NCI-H1417 treated with DMSO at 0.1 percent for 48 hours (cell line): ENCODE results near the gene ANKRD37.
A peak's percentile ranks its signal among the peaks of the same experiment; 100 is the strongest.

ENCODE experiments used
- DNase-seq: peaks from one replicate; lab custom pipeline; 2025; lab: John Stamatoyannopoulos, UW

Gene ANKRD37

DNA sequence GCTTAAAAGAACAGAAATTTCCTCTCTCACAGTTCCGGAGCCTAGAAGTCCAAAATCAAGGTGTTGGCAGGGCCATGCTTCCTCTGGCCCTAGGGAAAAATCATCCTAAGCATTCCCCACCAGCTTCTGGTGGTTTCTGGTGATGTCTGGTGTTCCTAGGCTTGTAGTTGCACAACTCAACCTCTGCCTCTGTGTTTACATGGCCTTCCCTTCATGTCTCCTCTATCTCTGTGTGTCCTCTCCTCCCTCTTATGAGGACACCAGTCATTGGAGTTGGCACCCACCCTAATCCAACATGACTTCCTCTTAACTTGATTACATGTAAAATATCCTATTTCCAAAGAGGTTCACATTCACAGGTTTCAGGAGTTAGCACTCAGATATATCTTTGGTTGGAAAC lies 16.3 kb upstream of the ANKRD37 start:
- no peak for DNase-seq

DNA sequence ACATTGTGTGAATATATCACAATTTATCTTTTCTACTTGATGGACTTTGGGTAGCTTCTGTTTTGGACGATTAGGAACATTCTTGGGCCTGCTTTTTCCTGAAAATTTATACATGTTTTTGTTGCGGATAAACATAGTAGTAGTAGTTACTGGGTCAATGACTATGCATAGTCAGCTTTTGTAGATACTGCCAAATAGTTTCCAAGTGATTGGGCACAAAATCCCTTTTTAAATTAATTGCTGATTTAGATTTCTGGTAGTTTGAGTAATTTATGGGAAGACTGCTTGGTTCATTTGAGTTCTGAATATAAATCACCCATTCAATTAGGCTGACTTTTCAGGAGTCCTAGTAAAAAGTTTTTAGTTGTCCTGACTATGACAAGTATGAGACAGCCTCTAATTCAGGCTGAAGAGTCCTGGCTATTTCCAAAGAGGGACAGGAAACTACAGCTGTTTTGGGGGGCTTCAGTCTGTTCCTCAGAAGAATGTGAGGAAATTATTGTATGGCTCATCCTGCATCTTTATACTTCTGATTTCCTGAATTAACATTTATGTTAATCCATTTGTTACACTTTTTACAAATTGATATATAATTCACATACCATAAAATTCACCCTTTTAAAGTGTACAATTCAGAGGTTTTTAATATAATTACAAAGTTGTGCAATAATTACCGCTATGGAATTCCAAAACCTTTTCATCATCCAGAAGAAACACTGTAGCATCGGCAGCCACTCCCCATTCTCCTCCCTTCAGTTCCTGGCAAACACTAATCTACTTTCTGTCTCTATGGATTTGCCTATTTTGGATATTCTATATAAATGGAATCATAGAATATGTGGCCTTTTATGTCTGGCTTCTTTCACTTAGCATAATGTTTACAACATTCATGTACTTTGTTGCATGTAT lies 15.1 kb upstream of the ANKRD37 start:
- DNase-seq: no peak

DNA sequence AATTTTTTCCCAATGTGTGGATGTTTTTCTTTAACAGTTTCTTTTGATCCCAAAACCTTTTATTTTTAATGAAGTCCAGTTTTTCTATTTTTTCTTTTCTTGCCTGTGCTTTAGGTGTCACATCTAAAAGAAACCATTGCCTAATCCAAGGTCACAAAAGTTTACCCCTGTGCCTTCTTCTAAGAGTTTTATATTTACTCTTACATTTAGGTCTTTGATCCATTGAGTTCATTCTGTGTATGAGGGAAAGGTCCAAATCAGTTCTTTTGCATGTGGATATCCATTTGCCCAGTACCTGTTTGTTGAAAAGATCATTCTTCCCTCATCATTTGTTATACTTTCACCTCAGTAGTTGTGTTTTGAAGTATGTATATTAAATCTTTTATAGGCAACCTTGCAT lies 13.9 kb upstream of the ANKRD37 start:
- no peak for DNase-seq

DNA sequence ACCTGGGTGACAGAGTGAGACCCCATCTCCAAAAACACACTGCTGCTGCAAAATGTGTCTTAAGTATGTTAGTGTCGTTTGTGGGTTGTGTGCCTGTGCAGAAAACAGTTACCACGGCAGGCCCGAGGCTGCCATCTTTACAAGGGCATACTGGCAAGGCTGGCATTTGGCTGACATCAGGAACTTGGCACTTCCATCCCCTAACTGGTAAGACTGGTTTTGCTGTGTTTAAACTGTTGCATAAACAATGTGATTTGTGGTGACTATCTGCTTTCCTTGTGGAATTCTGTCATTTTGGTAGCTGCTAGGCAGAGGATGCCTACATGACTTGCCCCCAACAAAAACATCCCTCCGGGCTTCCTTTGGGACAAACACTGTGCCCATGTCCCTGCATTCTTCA lies 13.2 kb upstream of the ANKRD37 start:
- DNase-seq: no peak

DNA sequence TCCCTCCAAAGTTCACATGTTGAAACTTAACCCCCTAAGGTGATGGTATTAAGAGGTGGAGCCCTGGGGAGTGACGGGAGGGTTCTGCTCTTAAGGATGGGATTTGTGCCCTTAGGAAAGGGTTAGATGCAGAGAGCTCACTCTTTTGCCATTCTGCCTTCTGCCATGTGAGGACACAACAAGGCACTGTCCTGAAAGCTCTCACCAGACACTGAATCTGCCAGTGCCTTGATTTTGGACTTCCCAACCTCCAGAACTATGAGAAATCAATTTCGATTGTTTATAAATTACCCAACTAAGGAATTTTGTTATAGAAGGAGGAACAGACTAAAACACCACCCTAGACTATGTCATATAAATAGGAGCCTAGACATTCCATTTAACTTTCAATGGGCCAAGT lies 12.6 kb upstream of the ANKRD37 start:
- no peak for DNase-seq

DNA sequence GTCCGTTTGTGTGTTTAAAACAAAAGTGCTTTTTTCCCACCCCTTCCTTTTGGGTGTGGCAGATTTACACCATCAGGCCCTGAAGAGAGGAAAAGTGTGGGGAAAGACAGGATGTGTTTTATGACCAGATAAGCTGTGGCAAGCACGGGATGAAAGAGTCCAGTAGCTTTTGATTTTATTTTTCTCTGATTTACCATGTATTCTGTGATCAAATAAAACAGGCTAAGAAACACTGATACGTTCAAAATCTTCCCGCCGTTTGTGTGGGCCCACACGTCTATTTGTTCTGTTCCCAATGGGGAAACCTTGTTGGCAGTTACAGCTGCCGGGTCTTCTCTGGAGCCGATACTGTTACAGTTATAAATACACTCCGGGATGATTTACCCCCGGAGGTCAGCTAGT lies 11.7 kb upstream of the ANKRD37 start:
- no peak for DNase-seq

DNA sequence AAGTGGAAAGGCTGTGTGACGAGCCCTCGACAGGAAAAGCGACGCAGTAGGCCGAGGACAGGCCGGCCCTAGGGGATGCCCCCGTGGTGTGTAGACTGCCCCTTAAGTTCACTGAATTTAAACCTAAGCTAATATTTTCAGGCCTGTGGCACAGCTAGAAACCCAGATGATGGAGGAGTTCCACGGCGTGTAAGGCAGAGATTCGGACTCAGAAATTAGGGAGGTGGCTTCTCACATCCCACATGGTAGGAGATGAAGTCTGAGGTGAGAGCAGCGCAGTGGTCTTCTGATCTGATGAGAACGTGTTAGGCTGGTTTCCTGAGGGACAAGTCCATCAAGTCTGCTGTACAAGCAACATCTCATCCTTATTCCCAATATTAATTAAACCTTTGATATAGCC lies 8.7 kb upstream of the ANKRD37 start:
- no peak for DNase-seq

DNA sequence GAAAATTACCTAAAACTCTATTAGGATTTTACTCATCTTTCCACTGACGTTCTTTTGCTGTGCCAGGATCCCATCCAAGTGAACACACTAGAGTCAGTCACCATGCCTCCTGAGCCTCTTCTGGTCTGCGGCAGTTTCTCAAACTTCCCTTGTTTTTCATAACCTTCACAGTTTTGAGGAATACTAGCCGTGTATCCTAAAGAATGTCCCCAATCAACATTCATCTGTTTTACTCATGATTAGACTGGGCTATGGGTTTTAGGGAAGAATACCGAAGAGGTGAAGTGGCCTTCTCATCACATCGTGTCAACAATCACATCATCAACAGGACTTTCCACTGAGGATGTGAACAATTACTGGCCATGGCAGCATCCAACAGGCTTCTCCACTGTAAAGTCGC lies 5.7 kb upstream of the ANKRD37 start:
- no peak for DNase-seq

DNA sequence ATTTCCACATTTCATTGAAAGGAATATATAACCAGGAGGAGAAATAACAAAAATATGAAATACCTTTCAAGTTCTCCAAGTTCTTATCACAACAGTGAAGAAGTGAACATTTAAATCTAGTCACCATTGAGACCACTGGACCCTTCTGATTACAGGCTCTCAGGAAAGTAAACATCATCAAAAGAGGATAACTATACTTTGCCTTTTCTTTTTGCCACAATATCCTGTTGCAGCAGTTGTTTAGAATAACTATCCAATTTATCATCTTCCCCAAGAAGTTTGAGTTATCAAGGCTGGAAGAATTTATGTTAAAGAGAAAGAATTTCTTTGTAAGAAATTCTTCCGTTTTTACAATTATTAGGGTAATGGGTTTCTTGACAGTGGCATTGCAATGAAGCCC lies 4.5 kb upstream of the ANKRD37 start:
- no peak for DNase-seq

DNA sequence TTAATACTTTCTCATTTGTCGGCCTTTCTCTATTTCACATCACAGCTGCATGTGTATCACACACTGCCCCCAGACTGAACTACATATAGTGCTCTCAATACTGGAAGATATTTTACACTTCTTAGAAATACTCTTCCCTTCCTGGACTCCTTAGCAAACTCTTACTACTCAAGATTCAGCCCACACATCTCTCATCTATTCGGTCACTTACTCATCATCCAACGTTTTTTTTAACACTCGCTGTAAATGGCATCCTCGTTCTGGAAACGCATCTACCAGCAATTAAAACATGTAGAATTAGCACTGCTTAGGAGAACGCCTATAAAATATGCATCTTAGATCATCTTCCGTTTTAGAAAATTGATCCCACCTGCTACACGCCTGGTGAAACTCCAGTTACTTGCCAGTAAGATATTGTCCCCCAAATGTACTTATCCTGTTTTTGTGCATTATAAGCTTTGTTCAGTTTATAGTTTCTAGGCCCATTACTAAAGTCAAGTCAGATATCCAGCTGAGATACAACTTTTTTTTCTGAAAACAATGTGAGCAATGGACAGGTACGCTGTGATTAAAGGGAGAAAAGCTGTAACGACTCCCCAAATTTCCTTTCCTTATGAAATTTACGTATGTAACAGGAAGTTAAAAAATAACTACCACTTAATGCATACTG lies 1.9 kb upstream of the ANKRD37 start:
- DNase-seq: no peak

DNA sequence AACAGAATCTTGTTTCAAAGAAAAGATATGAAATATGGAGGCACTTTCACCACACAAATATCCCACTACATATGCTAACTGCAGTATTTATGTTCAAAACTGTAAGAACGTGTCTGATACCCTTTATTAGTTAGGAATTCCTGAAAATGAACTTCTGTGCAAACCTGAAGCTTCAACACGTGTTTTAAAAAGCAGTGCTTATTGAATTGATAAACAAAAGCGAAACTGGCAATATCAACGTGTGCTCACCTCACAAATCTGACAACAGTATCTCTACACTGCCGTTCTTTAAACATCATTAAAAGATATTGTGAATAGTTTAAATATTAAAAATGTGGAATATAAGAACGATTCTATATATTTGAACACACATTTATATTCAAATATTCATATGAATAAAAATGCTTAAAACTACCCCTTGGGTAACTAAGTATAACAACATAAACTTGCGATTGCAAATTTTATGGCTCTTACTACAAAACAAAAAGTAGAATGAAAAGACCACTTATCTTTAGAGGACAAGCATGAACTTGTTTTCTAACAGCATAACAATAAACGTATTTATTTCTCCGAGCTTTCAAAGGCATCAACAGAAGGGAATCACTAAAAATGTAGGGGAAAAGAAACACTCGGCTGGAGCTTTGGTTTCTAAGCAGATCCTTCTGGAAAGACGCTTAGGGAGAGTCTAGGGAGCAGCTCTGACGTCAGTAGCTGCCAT lies 1.2 kb upstream of the ANKRD37 start, which contains the start of gene LRP2BP:
TSS of gene LRP2BP (minus strand) at position 687 of the 718 bp plus-strand sequence. CDS start 17,738 bp downstream, outside the sequence.
- no peak for DNase-seq

DNA sequence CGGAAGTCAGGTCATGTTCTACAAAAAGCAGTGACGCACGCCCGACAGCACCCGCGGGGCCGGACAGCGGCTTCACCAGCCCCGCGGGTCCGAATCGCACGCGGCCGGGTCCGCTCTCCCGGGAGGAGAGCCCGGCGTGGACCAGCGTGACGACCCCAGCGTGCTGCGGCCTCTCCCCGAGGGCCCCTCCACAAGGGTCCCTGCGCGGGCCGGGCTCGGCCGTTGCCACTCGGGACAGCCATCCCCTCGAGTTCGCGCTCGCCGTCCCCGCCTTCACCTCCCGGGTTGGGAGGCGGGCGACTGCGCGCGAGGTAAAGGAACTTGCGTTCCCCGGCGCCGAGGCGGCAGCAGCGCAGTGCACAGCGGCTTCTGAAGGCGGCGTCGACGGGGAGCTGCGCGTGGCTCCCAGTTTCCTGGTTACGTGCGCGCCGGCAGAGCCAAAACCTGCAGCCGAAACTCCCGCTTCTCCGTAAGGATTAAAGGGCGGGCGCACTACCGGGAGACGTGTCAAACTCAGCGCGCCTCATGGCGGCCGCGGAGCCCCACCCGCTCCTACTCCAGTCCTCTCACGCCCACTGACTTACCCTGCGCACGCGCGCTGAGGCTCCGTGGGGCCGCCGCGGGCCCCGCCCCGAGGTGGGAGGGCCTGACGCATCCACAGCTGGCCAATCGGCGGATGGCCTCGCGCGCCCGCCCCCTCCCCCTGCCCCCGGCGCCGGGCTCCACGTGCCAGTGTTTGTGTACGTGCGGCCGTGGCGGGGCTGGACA lies 501 bp upstream of the ANKRD37 start:
- DNase-seq: peak; percentile 71

DNA sequence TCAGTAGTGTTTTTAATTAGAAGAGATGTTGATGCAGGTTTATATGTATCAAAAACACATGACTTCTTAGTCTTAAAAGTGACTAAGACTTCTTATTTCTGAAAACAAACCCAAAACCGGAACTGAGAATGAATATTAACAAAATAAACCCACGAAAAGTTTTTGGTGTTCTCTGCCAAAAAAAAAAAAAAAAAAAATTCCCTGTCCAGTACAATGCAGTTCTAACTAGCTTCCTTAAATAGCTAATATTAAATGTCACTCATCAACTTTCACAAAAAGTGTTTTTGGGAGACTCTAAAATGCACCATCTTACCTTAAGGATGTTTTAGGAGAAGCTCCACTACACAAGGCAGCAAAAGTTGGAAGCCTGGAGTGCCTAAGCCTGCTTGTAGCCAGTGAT lies 2.0 kb downstream of the ANKRD37 start:
- DNase-seq: no peak

DNA sequence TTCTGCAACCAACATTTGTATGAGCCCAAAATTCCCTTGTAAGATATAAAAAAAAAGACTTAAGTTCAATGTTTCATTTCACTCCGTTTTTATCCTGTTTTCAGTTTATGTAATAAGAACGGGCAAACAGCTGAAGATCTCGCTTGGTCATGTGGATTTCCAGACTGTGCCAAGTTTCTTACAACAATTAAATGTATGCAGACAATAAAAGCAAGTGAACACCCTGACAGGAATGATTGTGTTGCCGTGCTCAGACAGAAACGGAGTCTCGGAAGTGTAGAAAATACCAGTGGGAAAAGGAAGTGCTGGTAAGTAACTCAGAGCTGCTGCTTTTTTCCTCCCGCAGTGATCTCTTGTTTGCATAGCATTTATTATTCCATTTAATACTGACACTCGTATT lies 2.8 kb downstream of the ANKRD37 start:
- DNase-seq: no peak

DNA sequence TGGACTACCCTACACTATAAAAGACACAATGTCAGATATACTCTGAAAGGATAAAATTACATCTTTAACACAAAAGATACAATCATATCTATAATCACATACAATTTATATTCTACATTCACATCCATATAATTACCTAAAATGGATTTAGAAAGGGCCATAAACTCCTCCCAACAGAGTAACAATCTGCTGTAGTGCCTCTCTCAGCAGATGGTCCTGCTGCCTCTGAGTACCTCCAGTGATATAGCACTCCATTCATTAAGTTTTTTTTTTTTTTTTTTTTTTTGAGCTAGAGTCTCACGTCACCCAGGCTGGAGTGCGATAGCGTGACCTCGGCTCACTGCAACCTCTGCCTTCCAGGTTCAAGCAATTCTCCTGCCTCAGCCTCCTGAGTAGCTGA lies 7.4 kb downstream of the ANKRD37 start:
- DNase-seq: no peak

DNA sequence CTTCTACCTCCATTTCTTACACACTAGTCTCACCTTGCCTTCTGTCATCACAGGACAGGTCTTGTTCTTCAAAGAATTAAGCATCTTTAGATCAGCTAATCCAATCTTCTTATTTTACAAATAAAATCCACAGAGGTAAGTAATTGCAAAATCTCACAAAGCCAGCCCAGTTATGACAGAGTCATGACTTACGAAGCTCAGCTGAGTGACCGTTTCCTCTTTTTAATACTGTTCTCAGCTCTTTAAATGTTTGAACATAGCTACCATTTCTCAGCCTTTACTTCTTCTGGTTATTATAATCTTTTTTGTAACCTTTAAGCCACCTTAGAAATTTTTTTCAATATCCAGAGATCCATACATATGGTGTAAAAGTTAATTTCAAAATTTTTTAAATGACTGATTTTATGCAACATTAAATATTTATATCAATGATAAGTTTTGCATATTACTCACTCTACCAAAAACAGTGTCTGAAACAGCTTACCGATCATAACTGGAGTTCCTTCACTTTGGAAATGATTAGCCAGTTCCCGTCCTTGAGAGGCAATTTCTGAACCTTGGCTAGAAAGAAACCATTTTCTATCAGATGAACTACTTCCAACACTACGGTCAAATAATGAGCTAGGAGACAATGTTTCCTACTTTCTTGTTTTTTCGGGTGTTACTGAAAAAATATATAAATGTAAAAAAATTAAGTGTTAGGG lies 8.8 kb downstream of the ANKRD37 start:
- DNase-seq: no peak

DNA sequence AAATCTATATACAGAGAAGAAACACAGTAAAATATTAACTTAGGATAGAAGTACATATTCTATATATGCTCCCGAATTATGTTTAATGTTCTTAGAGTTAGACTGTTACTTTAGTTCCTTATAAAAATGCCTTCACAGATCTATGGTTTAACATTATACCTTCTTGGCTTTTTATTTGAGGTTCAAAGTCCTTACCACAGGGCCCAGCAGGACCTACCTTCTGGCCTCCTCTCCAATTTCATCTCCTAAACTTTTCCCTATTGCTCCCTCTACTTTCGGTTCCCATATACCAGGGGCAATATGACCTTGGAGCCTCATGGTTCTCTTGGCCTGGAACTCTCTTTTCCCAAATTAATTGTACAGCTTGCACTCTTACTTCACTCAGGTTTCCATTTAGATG lies 11.8 kb downstream of the ANKRD37 start:
- DNase-seq: no peak

DNA sequence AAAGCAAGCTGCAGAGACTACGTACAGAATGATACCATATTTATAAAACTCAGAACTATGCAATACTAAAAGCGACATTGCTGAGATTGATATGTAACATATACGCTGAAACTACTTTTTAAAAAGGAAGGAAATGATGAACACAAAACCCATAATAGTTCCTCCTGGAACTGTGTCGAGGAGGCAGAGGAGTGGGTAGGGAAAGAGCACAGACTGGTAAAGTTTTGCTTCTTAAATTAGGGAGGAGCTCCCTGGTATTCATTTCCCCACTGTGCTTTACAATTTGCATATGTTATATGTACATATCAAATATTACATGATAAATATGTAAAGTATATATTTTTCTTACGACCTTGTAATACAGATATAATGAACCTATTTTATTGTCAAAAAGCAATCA lies 15.2 kb downstream of the ANKRD37 start:
- no peak for DNase-seq

DNA sequence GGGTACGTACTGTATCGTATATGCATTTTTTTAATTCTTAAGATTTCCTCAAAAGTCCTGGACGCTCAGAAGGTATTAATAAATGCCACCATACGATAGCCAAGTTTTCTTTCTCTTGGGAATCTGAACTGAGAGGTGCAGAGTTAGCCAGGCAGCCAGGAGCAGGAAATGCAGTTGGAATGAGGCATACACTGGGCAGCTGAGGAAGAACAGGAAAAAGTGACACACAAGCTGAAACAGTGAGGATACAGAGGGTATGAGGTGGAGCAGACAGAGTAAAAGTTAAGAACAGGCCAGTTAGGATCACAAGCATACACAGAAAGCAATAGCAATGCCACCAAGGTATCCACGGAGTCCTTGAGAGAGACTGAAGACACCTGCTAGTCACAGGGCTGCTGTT lies 15.8 kb downstream of the ANKRD37 start:
- DNase-seq: no peak

DNA sequence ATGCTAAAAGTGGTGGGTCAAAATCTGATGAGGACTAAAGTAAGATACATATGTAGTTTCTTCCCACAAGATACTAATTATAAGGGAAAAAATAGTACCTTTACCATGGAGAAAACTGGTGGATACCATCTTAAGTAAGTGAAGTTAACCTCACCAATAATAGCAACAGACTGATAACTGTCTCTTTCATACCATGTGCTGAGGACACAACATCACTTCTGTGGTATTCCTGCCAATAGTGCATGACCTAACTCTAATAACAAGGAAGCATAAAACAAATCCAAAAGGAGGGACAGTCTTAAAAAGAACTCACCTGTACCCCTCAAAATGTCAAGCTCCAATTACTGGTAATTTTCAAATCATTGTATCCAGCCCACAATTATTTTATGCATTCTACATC lies 20.3 kb downstream of the ANKRD37 start:
- no peak for DNase-seq

DNA sequence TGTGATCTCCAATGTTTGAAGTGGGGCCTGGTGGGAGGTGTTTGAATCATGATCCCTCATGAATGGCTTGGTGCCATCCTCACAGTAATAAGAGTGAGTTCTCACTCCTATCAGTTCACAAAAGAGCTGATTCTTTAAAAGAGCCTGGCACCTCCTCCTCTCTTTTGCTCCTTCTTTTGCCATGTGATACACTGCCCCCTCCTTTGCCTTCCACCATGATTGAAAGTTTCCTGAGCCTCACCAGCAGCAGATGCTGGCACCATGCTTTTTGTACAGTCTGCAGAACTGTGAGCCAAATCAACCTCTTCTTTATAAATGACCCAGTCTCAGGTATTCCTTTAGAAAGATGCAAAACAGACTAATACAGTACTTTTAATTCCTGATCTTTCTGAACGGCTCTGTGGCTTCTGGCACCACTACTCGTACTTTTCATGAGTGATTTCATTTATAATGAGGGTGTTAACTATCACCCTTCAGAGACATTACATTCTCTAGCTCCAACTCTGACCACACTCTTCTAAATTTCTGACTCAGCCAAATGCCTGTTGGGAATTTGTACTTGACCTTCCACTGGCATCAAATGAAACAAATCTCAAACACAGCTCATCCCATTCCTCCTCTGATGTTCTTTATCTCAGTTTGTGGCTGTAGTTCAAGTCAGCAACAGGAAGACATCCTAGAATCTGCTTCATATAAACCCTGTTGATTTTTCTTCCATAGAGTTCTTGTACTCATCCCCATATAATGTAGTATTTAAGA lies 24.9 kb downstream of the ANKRD37 start:
- DNase-seq: no peak
